ENCODE measurements around the gene CALU.
A peak's percentile ranks its signal among the peaks of the same experiment; 100 is the strongest.

CALU gene

GRCh38 chr7:128739048-128739962 lies at the start of gene CALU:
Gene CALU (plus strand): TSS chr7:128739359. CDS start chr7:128748584, 9,225 bp downstream.
- Histone ChIP-seq H3K4me3 (ENCODE audit: low read depth in 1 of 2, low read length in 1 of 2) (peak within 1 kb of the TSS; percentile 83 to 89), H3K4me1 (ENCODE audit: control insufficient read depth in 1 of 2, insufficient read depth in 1 of 2, low read depth in 1 of 2, low read length in 1 of 2) (peaks cover 25 to 39% of the 10 kb centered on the region in 2 experiments), H3K9me3 (no peaks in the 10 kb centered on the region), H3K27ac (peak within 1 kb of the TSS; percentile 70), H3K36me3 (no peaks in the 10 kb centered on the region), H3K27me3 (no peaks in the 10 kb centered on the region)
- TF ChIP-seq CTCF (IDR thresholded peaks at IDR 0.05), result peak; percentile 21

DNA sequence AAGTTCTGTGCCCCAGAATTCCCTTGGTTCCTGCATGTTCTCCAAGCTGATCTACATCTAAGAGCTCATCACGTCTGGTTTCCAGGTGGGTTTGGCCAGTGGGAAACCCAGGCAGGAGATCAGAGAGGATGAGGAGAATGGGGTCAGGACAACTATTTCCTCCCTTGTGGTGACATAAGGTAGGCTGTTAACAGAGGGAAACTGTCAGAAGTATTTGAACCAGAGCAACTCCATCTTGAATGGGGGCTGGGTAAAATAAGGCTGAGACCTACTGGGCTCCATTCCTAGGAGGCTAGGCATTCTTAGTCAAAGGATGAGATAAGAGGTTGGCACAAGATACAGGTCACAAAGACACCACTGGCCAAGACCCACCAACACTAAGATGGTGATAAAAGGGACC lies 47.9 kb upstream of the CALU start:
- Histone ChIP-seq H3K36me3 (no peaks in the 10 kb centered on the region), H3K9me3 (no peaks in the 10 kb centered on the region), H3K4me1 (ENCODE audit: control insufficient read depth in 1 of 2, insufficient read depth in 1 of 2, low read depth in 1 of 2, low read length in 1 of 2) (no peaks in the 10 kb centered on the region), H3K4me3 (ENCODE audit: low read depth in 1 of 2, low read length in 1 of 2) (no peak overlapping the region), H3K27me3 (peaks cover 23% of the 10 kb centered on the region), H3K27ac (no peak overlapping the region)
- no peak for TF ChIP-seq CTCF (IDR thresholded peaks at IDR 0.05)

- H3K4me1 ChIP-seq (ENCODE audit: control insufficient read depth in 1 of 2, insufficient read depth in 1 of 2, low read depth in 1 of 2, low read length in 1 of 2), result peaks cover 6 to 7% of the 10 kb centered on the region in 2 experiments
- H3K27ac ChIP-seq, result no peak overlapping the region
- TF ChIP-seq CTCF (IDR thresholded peaks at IDR 0.05), result no peak
- H3K27me3 ChIP-seq, result peaks cover 38% of the 10 kb centered on the region
- H3K9me3 ChIP-seq, result no peaks in the 10 kb centered on the region
- no peak overlapping the region for H3K4me3 ChIP-seq (ENCODE audit: low read depth in 1 of 2, low read length in 1 of 2)
- H3K36me3 ChIP-seq, result no peaks in the 10 kb centered on the region
Measured at GRCh38 chr7:128692623-128693270, 46.4 kb upstream of the CALU start.

DNA sequence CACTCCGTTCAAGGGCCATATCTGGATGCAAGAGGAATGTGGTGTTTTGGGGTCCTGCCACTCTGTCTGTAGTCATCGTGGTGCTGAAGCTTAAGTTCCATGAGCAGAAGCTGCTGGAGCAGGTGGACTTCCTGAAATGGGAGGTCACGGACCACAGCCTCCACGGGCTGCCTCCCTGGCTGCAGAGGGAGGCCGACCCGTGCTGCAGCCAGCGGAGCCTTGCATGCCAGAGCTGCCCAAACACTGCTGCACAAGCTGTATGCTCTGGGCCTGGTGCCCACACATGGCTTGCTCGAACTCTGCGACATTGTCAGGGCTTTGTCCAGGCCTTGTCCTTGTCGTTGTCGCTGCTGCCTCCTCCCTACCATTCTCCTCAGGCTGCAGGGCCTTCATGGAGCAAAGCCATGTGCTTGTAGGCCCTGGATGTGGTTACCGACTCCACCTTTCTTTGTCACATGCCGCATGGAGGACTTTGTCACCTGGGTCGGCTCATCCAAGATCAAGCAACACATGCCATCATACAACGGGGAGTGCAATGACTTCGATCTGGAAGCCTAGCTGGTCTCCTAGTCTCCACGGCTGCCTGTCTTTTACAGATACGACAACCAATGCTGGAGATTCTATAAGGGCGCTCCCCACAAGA lies 45.7 kb upstream of the CALU start:
- H3K27me3 ChIP-seq, result peaks cover 45% of the 10 kb centered on the region
- H3K27ac ChIP-seq, result no peak overlapping the region
- no peaks in the 10 kb centered on the region for H3K9me3 ChIP-seq
- H3K36me3 ChIP-seq, result no peaks in the 10 kb centered on the region
- peaks cover 6 to 7% of the 10 kb centered on the region in 2 experiments for H3K4me1 ChIP-seq (ENCODE audit: control insufficient read depth in 1 of 2, insufficient read depth in 1 of 2, low read depth in 1 of 2, low read length in 1 of 2)
- no peak overlapping the region for H3K4me3 ChIP-seq (ENCODE audit: low read depth in 1 of 2, low read length in 1 of 2)
- TF ChIP-seq CTCF (IDR thresholded peaks at IDR 0.05), result no peak

DNA sequence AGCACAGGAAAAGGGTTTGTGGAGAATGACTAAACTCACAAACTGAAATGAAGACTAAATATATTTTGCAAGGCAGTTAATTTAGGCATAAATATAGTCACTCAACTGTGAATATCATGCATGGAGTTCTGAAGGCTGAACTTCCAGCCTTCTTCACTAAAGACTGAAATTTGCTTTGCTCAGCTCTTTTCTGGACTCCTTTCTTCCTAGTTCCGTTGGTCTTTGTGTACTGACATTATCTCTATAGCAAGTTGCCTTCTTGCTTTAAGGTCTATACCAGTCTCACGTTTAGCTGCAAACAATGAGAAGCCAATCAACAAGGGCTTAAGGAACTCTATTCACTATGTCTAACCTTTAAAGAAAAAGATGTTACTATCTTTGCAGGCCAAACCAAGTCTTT lies 44.4 kb upstream of the CALU start:
- no peaks in the 10 kb centered on the region for H3K9me3 ChIP-seq
- H3K4me1 ChIP-seq (ENCODE audit: control insufficient read depth in 1 of 2, insufficient read depth in 1 of 2, low read depth in 1 of 2, low read length in 1 of 2), result peaks cover 6 to 7% of the 10 kb centered on the region in 2 experiments
- no peak overlapping the region for H3K4me3 ChIP-seq (ENCODE audit: low read depth in 1 of 2, low read length in 1 of 2)
- H3K27me3 ChIP-seq, result peaks cover 58% of the 10 kb centered on the region
- no peaks in the 10 kb centered on the region for H3K36me3 ChIP-seq
- H3K27ac ChIP-seq, result no peak overlapping the region
- TF ChIP-seq CTCF (IDR thresholded peaks at IDR 0.05), result no peak

Data from neutrophil (primary cell).